ENCODE data around the gene CORIN.

- TF ChIP-seq ZNF70 (CRISPR knock-in tag; IDR thresholded peaks at IDR 0.05) (no peak), ISL1 (CRISPR knock-in tag; IDR thresholded peaks at IDR 0.05) (no peak), ARNTL (CRISPR knock-in tag; IDR thresholded peaks at IDR 0.05; ENCODE audit: borderline replicate concordance, low read depth) (no peak), ZFP3 (CRISPR knock-in tag; IDR thresholded peaks at IDR 0.05) (no peak), TOX (CRISPR knock-in tag; IDR thresholded peaks at IDR 0.05; ENCODE audit: borderline replicate concordance) (no peak), RARB (CRISPR knock-in tag; IDR thresholded peaks at IDR 0.05) (no peak)
- TF ChIP-seq, protein P1, sequence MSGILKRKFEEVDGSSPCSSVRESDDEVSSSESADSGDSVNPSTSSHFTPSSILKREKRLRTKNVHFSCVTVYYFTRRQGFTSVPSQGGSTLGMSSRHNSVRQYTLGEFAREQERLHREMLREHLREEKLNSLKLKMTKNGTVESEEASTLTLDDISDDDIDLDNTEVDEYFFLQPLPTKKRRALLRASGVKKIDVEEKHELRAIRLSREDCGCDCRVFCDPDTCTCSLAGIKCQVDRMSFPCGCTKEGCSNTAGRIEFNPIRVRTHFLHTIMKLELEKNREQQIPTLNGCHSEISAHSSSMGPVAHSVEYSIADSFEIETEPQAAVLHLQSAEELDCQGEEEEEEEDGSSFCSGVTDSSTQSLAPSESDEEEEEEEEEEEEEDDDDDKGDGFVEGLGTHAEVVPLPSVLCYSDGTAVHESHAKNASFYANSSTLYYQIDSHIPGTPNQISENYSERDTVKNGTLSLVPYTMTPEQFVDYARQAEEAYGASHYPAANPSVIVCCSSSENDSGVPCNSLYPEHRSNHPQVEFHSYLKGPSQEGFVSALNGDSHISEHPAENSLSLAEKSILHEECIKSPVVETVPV (CRISPR knock-in tag; IDR thresholded peaks at IDR 0.05): no peak
- TF ChIP-seq, protein P2, sequence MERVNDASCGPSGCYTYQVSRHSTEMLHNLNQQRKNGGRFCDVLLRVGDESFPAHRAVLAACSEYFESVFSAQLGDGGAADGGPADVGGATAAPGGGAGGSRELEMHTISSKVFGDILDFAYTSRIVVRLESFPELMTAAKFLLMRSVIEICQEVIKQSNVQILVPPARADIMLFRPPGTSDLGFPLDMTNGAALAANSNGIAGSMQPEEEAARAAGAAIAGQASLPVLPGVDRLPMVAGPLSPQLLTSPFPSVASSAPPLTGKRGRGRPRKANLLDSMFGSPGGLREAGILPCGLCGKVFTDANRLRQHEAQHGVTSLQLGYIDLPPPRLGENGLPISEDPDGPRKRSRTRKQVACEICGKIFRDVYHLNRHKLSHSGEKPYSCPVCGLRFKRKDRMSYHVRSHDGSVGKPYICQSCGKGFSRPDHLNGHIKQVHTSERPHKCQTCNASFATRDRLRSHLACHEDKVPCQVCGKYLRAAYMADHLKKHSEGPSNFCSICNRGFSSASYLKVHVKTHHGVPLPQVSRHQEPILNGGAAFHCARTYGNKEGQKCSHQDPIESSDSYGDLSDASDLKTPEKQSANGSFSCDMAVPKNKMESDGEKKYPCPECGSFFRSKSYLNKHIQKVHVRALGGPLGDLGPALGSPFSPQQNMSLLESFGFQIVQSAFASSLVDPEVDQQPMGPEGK (CRISPR knock-in tag; IDR thresholded peaks at IDR 0.05; ENCODE audit: borderline replicate concordance): no peak
- TF ChIP-seq, protein P3, sequence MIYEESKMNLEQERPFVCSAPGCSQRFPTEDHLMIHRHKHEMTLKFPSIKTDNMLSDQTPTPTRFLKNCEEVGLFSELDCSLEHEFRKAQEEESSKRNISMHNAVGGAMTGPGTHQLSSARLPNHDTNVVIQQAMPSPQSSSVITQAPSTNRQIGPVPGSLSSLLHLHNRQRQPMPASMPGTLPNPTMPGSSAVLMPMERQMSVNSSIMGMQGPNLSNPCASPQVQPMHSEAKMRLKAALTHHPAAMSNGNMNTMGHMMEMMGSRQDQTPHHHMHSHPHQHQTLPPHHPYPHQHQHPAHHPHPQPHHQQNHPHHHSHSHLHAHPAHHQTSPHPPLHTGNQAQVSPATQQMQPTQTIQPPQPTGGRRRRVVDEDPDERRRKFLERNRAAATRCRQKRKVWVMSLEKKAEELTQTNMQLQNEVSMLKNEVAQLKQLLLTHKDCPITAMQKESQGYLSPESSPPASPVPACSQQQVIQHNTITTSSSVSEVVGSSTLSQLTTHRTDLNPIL (CRISPR knock-in tag; IDR thresholded peaks at IDR 0.05; ENCODE audit: low read depth): no peak
Measured at GRCh38 chr4:47879458-47879857, 41.6 kb upstream of the CORIN start.

All from SK-N-SH treated with all-trans-retinoic acid at 6 μM for 48 hours (cell line).